Subcutaneous preadipocyte (primary cell): Measurements from ENCODE around the gene EIF1AX. TPM values are rescaled to one million over a fixed set of nuclear protein-coding genes. Genes with fewer than 3 reads are reported as not detected.

ENCODE experiments used
- small RNA-seq: library from RNA; depleted of rRNA; stranded (forward); fragments of <200 nt; gene quantifications from one replicate; pipeline ENCODE3, GENCODE V24; 2012
- total RNA-seq: library from RNA; depleted of rRNA; stranded (reverse); fragments of >200 nt; gene quantifications from 2 replicates; pipeline ENCODE4 v1.2.3, GENCODE V29; 2012

Gene EIF1AX
- total RNA-seq: 60.3 and 78.8 TPM in 2 replicates

GRCh38 chrX:20141281-20142220 lies at the start of gene EIF1AX:
Gene EIF1AX, minus strand, starts transcription at chrX:20141838. Its CDS starts 198 bp downstream, at chrX:20141640.

GRCh38 chrX:20116577-20117240 lies 24.9 kb downstream of the EIF1AX start, which contains the start of gene MAP7D2:
Gene MAP7D2, minus strand, starts transcription at chrX:20116907. Its CDS starts 28 bp downstream, at chrX:20116879.

Small RNA genes within 50 kb of the gene (small RNA-seq; reads per million reads assigned to genes)
- gene RF00493 (81.7 reads per million, percentile 98 among the genes with 10 or more reads in this experiment), gene RF00494 (not detected)

Other genes with a start within 250 kb of the EIF1AX start
- gene BCLAF3, start 150.8 kb downstream of the EIF1AX start, total RNA-seq: 3.3 and 4.4 TPM in 2 replicates
- 0.37 and 0.78 TPM in 2 replicates for gene MAP7D2, start 24.9 kb downstream of the EIF1AX start, total RNA-seq
- gene RPS6KA3, start 125.1 kb upstream of the EIF1AX start, total RNA-seq: 37.5 and 39.5 TPM in 2 replicates